ENCODE data around the gene SNED1.
"Not testable (repeated sequence)": the region's sequence is repeated elsewhere in the genome, so short reads cannot be mapped to it uniquely, and the experiment has no call there.

Gene SNED1

DNA sequence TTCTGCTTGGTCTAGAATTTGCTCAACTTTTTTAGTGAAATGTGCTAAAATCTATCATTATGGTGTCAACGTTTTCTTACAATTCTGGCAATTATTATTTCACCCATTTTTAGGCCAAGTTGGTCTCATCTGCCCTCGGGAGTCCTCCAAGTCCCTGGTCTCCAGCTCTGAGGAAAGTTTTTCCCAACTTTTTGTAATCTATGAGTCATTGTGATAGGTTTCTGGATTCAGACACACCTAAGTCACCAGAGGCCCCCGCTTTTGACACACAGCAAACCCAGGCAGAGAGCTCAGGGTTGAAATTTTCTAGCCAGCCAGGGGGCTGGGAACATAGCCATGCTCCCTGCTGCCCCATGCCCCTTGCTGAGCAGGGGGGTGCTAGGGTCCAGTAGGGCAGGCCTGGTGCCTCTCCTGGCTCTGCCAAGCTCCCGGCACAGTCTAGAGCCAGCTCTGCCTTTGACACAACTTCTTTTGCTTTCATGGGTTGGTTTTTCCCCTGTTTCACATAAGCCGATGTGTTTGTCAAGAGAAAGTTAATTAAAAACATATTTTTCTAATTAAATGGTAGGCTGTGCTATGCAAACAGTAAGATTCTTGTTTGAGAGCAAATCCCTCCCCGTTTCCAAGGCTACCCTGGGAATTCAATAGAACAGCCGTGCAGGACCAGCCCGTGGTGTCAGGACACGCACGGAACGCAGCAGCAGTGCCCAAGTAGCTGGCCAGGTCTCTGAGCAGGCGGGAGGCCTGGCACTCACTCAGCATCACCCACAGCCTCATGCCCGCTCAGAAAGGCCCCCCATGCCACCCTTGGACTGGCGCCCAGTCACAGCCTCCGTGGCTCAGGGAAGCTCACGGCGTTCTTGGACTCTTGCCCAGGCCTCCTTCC, 25.5 kb upstream of the SNED1 start:
- DNase-seq (ENCODE audit: low spot score) = no peak

DNA sequence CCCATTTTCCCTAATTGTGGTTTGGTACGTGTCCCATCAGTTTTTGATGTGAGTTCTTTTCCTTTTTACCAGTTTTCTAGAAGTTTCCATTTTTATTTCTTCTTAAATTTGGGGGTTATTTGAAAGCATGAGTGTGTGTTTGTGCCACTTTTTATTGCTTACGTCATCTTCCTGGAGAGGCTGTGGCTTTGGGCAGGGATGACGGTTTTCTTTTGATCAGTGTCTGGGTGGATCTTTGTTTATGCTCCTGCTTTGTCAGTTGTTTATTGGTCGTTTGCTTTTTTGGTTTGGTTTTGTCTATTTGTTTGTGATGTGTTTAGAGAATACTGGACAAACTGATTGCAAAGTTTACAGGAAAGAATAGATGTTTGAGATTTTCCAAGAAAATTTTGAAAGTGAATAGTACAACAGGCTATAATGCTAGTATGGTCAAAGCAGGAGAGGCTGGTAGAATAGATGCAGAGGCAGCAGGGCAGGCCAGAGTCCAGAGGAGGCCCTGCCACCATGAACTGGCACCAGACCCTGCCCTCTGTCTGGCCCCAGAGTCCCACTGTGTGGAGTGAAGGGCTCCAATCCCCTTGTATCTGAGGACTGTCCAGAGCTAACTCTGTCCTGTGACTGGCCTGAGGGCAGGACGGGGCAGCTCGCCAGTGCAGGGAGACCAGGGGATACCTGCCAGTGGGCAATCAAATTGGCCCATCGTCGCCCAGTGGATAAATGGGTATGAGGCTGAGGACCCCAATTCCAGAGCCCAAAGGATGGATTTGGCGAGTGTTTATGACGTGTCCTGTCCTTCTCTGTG, 23.4 kb upstream of the SNED1 start:
- no peak for DNase-seq (ENCODE audit: low spot score)

DNA sequence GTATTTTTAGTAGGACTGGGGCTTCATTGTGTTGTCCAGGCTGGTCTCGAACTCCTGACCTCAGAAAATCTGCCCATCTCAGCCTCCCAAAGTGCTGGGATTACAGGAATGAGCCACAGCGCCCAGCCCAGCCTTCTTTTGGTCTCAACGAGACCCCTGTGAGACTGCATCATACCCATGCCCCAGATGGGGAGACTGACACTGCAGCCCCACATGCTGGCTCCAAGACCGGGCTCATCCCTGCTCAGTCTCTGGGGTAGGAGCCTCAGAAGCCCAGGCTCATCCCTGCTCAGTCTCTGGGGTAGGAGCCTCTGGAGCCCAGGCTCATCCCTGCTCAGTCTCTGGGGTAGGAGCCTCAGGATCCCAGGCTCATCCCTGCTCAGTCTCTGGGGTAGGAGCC, 22.5 kb upstream of the SNED1 start:
- not testable (repeated sequence) for DNase-seq (ENCODE audit: low spot score)

DNA sequence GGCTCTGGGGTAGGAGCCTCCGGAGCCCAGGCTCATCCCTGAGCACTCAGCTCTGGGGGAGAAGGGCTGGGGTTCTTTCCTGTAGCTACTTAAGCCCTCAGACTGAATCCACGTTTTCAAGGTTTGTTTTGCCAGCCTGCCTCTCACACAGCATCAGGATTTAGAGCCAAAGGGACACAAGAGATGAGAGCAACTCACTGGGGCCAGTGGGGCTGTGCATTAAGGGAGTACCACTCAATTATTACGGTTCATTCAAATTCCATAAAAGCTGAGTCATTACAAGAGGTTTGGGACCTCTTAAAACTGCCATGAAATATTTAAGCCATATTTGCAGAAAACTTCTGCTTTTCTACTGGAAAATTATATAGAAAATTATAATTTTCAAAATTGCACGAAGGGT, 17.1 kb upstream of the SNED1 start:
- no peak for DNase-seq (ENCODE audit: low spot score)

DNA sequence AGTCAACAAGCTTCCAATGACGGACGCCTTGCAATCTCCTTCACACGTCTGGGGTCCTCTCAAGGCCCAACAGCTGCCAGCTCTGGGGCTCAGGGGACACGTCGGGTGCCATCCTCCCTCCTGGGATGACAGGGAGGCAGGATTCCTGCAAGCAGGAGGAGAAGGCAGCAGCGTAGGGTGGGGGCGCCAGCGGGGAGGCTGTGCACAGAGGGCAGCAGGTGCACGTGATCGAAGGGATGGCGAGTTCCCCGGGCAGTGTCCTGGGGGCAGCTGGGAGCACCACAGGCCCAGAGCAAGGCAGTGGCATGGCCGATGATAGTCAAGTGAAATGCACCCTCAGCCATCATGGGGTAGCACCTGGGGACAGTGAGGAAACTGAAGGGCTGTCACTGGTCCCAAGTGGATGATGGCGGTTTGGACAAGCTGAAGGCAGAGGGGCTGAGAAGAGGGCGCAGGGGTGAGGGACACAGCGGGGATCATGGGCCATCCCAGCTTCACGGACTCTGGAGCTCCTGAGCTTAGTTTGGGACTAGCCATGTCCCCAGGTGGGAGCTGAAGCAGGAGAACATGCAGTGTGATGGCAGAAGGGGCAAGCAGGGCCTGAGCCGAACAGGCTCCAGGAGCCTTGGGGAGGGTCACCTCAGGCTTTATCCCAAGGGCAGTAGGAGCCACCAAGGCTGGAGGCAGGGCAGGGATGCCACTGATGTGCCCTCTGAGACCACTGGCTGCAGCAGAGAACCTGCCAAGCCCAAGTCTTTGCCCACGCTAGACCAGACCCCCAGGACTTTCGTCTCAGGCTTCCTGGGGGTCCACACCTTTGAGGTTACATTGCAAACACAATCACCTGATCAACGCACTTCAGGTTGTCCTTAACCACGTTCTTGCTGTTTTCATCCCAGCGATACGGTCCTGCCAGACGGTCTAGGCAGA, 16.3 kb upstream of the SNED1 start:
- DNase-seq (ENCODE audit: low spot score) = no peak

DNA sequence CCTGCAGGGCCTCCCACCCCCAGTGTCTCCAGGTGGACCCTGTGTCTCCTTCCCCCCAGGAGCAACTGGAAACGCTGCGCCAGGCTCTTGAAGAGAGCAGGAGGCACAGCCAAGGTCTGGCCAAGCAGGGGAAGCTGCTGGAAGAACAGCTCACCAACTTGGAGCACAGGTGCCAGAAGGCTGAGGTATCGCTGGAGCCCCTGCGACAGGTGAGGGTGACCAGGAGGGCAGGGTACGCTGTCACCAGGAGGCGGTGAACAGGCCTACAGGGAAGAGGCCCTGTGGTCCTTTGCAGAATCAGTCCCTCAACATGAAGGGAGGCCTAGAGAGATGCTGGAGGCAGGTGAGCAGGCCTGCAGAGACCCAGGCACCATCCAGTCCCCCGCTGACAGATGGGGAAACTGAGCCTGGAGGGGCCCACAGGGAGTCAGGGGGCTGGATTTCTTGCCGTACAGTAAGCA, 15.6 kb upstream of the SNED1 start:
- DNase-seq (ENCODE audit: low spot score) = no peak

DNA sequence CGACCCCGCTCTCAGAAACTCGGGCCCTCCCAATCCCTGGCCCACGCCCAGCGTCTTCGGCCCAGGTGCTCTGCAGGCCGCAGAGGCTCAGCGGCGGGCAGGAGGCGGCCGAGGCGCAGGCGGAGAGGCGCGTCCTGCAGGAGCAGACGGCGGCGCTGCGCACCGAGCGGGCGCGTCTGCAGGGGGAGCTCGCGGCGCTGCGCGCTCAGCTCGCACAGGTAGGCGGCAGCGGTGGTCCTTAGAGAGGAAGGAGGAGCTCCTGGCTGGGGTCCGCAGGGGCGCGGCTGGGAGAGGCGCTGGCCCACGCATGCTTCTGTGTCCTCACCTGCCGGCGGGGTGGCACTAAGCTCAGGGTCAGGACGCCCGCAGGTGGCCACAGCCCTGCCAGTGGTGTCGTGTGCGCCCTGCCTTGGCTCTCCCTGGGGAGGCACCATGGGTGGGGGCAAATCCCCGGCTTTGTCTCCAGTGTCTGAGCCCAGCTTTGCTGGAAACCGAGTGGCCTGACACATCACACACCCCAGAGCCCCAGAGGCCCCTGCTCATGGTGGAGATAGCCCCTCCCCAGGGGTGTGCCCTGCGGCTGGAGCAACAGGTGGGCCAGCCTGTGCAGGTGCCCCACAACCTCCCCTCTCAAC, 14.9 kb upstream of the SNED1 start:
- DNase-seq (ENCODE audit: low spot score) = peak; percentile 53

DNA sequence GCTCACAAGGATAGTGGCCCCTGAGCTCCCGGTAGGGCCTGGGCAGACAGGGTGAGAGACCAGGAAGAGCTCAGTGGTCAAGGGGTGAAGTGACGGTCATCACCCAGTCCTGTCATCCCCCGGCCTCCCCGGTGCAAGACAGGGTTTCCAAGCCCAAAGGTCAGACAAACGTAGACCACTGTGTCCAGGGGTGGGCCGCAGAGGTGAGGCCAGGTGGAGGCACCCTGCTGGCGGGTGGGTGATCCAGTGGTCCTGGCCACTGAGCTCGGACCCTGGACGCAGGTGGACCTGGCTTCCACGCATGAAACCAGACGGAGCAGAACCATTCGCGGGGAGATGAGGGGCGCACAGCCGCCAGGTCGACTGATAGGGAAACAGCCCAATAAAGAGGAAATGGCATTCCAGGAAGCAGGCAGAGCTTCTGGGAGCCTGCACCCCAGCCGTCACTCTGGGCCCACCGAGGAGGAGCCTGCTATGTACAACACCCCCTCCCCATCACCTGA, 14.4 kb upstream of the SNED1 start:
- DNase-seq (ENCODE audit: low spot score) = no peak

DNA sequence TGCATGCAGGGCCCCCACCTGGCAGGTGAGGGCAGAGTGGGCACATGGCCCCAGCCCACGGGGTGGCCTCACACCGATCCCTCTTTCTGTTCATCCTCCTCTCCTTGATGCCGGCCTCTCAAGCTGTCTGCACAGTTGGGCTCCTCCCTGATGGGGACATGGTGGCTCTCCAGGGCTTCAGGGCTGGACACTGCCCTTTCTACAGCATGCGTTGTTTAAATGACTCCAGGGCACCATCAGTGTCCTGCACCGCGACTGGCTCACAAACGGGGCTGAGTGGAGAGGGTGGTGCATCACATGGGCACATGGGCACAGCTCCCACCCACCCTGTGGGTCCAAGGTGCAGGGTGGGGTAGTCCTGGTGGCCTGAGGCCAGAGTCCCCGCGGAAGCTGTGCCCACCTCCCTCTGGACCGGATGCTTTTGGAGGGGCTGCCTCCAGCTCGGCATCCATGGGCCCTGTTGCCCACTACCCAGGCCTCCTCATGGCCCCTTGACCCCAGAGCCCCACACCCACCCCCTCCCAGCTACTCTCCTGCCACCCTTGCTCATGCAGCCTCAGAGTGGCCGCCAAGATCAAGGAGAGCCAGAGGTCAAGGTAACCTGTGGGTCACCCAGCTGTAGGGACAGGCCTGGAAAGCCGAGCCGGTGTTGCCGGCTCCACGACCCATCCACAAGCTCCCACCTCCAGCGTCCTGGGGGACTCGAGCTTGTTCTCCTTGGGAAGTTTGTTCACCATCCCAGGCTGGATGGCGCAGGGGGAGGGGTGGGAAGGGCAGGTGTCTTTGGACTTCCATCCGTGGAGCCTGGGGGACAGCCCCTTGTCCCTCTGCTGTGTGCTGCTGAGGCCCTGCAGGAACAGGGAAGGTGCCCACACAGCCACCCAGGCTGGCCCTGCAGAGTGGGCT, 12.3 kb upstream of the SNED1 start:
- DNase-seq (ENCODE audit: low spot score) = no peak

DNA sequence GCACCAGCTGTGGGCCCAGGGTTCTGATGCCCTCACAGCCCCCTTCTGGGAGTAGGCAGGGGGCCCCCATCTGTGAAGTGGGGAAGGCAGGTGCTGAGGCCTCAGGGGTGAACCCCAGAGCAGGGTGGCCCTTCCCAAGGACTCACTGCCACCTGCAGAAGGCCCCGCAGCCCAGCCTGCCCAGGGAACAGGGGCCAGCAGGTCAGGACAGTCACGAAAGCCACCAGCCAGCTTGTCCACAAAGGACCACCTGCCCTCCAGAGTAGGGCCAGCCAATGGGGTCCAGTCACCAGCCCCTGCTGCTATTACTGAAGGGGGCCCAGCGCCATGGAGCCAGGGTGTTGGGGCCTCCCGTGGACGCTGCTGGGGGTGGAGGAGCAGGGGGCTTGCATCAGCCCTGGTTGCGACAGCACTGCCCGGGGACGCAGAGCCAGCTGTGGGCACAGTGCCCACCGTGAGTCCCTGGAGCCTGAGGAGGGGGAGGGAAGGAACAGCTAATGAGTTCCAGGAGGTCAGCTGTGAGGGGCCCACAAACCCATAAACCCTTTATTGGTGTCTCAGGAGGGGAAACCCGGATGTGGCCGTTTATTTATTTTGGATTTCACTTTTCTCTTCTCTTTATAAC, 11.5 kb upstream of the SNED1 start:
- no peak for DNase-seq (ENCODE audit: low spot score)

DNA sequence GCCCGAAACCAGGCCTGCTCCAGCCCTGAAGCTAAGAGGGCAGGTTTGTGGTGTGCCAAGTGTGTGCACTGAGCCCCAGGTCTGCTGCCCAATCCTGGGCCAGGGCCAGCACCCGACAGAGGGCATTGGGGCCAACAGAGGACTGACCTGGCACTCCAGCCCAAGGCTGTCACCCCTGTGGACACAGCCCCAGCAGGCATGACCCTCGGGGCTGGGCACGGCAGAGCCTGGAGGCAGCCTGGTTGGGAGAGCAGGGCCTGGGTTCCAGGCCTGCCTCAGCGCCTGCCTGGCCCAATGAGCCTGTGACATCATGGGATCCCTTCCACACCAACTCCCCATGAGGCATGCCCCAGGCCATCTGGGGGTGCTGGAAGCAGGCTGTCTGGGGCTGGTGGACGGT, 10.8 kb upstream of the SNED1 start:
- DNase-seq (ENCODE audit: low spot score) = no peak

DNA sequence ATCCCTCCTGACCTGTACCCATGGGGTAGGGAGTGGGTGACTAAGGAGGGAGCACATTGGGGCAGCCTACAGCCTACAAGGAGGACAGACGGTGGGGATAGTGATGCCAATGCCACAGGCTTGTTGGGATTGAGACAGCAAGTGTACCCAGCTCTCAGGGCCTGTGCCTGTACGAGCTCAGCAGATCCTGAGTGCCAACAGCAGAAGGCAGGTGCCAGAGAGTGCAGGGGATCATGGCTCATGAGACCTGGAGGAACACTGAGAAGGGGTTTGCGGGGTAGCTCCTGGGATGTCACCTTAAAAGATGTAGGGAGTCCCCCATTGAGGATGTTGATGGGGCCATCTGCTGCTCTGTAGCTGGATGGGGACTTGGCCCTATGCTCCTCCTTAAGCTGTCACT, 10.3 kb upstream of the SNED1 start:
- no peak for DNase-seq (ENCODE audit: low spot score)

DNA sequence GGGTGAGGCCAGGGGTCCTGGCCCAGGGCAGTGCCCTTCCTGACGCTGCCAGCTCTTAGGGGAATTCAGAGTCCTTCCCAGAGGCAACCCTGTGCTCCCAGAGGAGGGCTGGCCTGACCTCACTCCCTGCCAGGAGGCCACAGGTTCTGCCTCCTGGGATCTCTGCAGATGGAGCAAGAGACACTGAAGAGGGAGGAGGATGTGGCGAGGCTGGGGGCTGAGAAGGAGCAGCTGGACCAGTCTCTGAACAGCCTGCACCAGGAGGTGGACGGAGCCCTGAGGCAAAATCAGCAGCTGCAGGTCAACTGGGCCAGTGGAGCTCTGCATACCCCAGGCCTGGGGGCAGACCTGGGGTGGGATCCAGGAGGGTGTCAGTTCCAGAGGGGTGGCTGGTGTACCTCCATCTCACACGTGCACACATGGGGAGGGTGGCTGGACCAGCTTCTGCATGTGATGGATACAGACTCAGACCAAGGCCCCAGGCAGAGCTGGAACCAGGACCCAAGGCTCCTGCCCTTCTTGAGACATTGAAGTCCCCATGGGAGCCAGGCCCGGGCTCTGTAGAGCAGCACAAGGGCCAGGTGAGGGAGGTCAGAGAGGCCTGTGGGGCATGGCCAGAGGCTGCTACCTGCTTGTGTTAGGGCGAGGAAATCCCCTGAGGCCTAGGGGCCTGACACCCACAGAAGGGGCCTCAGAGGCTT, 9.7 kb upstream of the SNED1 start:
- DNase-seq (ENCODE audit: low spot score) = no peak

DNA sequence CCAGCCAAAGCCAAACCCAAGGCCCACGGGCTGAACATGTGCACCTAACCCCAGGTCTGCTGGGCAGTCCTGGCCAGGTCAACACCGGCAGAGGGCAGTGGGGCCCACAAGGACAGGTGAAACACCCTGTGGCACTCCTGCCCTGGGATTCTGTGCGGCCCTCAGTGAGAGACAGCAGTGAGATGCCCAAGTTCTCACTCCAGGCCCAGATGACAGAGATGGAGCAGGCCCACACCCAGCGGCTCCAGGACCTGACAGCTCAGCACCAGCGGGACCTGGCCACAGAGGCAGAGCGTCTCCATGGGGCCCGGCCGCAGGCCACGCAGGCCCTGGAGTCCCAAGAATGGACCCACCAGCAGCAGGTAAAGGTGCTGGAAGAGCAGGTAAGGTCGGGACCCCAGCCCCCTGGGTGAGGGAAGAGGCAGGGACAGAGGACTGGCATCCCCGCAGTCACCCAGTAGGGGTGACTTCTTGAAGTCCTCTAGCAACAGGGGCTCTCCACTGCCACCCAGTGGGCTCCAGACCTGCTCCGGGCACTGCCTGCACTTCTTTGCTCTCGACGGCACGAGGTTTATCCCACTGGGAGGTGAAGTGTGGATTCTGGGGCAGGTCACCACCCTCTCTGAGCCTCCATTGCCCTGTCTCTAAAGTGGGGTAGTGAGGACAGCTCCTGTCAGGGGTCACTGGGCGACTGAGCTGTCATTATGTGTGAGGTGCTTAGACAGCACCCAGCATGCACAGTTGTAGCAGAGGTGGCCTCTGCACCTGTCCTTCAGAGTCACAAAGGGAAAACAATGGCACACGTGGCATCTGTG, 8.8 kb upstream of the SNED1 start:
- DNase-seq (ENCODE audit: low spot score) = peak; percentile 10

DNA sequence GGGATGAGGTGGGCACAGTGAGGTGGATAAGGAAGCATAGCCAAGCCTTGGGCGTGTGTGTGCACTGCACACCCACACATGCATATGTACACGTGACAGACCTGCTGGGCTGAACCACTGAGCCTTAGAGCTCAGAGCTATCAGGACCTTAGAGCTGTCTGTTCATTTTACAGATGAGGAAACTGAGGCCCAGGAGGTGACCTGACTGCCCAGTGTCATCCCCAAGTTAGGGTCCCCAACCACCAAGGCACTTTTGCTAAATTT, 8.2 kb upstream of the SNED1 start:
- no peak for DNase-seq (ENCODE audit: low spot score)

DNA sequence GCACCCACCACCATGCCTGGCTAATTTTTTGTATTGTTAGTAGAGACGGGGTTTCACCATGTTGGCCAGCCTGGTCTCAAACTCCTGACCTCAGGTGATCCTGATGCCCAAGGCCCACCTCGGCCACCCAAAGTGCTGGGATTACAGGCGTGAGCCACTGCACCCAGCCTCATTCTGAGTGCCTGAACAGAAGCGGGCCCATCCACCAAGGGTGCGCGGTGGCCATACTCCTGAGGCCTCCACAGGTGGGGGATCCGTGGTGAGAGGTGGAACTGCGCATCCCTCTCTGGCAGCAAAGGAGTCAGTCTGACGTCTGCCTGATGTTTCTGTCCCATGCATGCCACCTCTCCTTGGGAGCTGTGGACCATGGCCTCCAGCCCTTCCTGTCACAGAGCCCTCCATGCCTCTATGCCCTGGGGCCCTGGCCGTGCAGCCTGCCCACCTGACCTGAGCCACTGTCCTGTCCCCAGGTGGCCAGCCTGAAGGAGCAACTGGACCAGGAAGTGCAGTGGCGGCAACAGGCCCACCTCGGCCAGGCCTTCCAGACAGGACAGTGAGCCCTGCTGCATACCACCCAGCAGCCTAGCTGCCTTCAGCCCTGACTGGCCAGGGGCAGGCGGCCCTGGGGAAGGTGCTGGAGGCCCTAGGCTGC, 7.6 kb upstream of the SNED1 start:
- DNase-seq (ENCODE audit: low spot score) = no peak

DNA sequence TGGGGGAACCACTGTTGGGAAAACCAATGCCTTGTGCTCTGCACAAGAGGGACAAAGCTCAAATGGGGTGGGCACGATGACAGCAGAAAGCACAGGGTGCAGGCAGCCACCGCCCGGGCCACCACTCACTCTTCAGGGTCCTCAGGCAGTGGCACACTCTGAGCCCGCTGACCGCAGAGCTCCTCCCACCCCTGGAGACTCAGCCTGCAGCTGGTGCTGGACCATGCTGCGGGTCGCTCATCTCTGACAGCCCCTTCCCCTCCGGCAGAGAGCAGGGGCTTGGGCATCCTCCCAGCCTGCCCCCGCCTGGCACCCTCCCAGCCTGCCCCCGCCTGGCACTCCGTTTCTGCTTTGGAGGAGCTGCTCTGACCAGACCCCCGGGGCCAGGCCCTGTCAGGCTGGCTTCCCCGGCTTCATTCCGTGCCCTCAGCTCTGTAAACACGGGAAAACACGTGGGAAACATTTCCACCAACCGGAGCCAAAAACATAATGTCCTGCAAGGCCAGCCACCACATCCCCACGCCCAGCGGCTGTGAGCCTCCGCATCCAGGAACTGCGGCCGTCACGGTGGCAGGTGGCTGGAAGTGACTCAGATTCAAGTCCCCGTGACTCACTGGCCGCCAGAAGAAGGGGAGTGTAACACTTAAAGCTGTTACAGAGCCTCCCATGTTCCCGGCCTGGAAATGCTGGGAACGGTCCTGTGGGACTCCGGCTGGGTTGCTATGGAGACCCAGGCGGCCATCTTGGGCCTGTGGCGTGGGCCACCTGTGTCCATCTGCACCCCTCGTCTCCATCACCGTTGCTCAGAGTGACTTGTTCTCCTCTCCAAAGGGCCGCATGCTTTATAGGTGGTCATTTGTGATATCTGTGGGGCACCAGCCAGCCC, 6.8 kb upstream of the SNED1 start:
- DNase-seq (ENCODE audit: low spot score) = peak; percentile 97
